Loucy (cell line): ENCODE measurements around the gene GAPDH.

Source experiments
- EZH2phosphoT487 ChIP-seq: fragments of 200-600 bp; IDR thresholded peaks from 2 replicates; pipeline ENCODE4 v1.6.1; 2018; ENCODE audit warnings: antibody characterized with exemption, mild to moderate bottlenecking, moderate library complexity, borderline replicate concordance
- TF ChIP-seq, protein P1 (sequence below): fragments of 200-600 bp; sonication (generic); conservative IDR thresholded peaks from 2 replicates; pipeline ENCODE4 v1.5.1; 2014; ENCODE audit warnings: mild to moderate bottlenecking, antibody characterized with exemption, low read length

DNA sequence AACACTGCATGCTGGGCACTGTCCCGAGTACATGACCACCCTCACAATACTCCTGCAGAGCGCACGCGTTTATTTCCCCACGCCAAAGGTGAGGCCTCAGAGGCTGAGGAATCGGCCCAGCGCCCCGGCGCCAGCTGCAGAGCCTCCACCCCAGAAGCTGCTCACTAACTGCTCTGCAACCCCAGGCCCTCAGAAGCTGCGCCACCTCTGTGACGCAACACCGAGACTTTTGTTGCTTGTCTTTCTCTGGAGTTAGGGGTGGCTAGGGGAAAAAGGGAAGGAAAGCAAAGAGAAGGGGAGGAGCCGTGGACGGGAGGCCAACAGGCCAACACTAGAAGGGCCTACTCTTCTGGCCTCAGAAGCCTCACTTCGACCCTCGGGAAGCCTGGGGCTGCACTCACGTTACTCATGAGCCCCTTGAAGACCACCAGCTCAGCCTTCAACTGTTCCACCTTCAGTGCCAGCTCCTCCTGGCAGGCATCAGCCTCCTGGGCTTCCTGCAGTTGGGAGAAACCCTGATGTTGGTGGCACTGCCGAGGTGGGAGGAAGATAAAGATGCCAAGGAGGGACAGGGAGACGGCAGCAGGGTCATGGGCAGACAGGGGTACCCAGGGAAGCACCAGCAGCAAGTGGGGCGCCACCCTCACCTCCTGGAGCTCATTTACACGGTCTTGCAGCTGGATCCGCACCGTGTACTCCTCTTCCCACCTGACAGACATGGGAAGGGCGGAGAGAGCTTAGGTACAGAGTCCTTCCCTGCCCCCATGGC, 16.2 kb downstream of the GAPDH start:
- TF ChIP-seq, protein P1, sequence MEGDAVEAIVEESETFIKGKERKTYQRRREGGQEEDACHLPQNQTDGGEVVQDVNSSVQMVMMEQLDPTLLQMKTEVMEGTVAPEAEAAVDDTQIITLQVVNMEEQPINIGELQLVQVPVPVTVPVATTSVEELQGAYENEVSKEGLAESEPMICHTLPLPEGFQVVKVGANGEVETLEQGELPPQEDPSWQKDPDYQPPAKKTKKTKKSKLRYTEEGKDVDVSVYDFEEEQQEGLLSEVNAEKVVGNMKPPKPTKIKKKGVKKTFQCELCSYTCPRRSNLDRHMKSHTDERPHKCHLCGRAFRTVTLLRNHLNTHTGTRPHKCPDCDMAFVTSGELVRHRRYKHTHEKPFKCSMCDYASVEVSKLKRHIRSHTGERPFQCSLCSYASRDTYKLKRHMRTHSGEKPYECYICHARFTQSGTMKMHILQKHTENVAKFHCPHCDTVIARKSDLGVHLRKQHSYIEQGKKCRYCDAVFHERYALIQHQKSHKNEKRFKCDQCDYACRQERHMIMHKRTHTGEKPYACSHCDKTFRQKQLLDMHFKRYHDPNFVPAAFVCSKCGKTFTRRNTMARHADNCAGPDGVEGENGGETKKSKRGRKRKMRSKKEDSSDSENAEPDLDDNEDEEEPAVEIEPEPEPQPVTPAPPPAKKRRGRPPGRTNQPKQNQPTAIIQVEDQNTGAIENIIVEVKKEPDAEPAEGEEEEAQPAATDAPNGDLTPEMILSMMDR = no peak
- no peak for TF ChIP-seq EZH2phosphoT487
